ENCODE results near the gene CIZ1.

Gene CIZ1

DNA sequence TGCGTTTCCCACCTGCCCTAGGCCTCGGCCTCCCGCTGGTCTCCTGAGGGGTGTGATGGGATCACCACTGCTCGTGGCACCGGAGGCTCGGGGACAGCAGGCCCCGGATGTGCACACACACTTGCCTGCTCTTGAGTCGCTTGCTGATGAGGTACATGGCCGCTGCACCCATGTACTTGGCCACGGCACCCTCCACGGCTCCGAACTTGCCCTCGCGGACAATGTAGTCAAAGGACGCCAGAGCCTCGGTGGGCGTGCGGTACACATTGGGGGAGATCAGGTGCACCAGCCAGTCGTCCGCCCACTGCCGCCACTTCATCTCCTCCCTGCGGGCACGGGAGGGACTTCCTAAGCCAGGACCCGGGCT, 68.6 kb downstream of the CIZ1 start:
- TF ChIP-seq CTCF (IDR thresholded peaks at IDR 0.05; ENCODE audit: low read depth, low read length): no peak

DNA sequence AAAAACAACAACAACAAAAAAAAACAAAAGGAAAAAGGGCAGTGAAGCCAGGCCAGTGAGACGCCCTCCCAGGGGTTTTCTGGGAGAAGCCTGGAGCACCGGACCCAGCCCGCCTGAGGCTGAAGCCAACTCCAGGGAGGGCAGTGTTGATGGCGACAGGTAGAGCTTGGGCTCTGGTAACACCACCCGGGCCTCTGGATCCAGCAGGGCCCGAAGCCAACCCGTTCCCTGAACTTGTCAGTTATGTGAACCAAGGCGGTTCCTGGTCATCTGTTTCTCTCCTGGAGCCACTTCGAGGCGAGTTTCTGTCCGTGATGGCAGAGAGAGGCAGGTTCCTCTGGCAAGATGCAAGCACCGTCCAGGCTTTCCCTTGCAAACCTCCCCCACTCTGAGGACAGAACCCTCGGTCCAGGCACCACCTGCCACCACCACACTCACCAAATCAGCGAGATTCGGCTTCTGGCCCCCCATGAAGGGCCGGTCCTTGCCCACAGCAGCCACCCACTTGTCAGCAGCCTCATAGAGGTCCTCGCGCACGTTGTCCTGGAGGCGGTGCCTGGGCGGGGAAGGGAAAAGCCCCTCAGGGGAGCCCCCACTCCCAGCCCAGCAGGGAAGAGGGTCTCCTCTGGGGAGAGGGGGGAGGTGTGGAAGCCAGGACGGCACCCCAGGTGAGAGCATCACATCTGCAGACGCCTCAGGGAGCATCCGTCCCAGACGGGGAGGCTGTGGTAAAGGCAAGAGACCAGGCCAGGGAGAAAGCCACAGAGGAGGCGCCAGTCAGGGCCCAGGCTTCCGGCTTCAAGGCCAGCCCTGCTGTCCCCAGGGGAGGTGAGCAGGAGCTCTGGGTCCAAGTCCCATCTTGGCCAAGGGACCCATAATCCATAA, 69.2 kb downstream of the CIZ1 start:
- no peak for TF ChIP-seq CTCF (IDR thresholded peaks at IDR 0.05; ENCODE audit: low read depth, low read length)

More for the DNA sequence above, 68.6 kb downstream of the CIZ1 start:
- no peak overlapping the region for H3K4me3 ChIP-seq (ENCODE audit: low read depth, low read length)

DNA sequence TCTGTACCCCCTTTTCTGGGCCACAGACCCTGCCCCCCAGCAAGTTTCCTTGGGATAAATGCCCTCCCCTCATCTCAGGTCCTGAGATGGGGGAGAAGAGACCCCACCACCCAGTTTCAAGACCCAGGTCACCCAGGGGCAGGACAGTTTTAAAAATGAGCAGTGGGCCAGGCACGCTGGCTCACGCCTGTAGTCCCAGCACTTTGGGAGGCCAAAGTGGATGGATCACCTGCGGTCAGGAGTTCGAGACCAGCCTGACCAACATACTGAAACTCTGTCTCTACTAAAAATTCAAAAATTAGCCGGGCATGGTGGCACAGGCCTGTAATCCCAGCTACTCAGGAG, 69.9 kb downstream of the CIZ1 start:
- no peak for TF ChIP-seq CTCF (IDR thresholded peaks at IDR 0.05; ENCODE audit: low read depth, low read length)

More for the DNA sequence above, 69.2 kb downstream of the CIZ1 start:
- no peak overlapping the region for H3K4me3 ChIP-seq (ENCODE audit: low read depth, low read length)

DNA sequence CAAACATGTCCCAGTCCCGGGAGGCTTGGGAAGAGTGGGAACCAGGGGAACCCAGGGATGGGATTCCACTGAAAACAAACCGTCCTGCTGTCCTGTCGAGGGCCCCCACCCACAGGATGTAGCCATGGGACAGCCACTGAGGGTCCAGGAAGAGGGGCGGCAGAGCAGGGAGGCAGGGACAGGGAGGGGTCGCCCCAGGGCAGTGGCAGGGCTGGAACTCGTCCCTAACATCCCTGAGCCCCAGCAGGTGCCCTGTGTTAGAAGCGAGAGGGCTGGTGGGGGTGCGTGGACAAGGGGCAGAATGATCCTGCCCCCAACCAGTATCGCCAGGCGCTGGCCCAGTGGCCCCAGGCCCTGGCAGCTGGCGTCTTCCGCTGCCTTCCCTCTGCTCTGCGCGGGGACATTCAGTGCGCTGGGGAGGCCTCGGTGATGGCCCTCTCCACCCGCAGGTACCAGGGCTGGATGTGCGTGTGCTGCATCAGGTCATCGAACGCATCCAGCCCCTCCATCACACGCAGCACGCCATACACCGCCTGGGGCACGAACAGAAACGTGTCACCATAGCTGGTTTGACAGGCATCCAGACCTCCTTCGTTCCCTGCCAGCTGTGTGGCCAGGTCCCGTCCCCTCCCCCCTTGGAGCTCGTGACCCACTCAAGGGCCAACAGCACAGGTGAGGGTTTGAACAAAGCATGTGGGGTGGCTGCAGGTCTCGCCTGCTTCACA, 70.5 kb downstream of the CIZ1 start:
- TF ChIP-seq CTCF (IDR thresholded peaks at IDR 0.05; ENCODE audit: low read depth, low read length): no peak
- H3K4me3 ChIP-seq (ENCODE audit: low read depth, low read length): no peak overlapping the region

More for the DNA sequence above, 69.9 kb downstream of the CIZ1 start:
- no peak overlapping the region for H3K4me3 ChIP-seq (ENCODE audit: low read depth, low read length)

- no peak overlapping the region for H3K4me3 ChIP-seq (ENCODE audit: low read depth, low read length)
Observed at GRCh38 chr9:128120061-128120740, 71.2 kb downstream of the CIZ1 start.

GRCh38 chr9:128118971-128119665, 72.3 kb downstream of the CIZ1 start:
- H3K4me3 ChIP-seq (ENCODE audit: low read depth, low read length): no peak overlapping the region
- no peak for TF ChIP-seq CTCF (IDR thresholded peaks at IDR 0.05; ENCODE audit: low read depth, low read length)

More at GRCh38 chr9:128120061-128120740, 71.2 kb downstream of the CIZ1 start:
- TF ChIP-seq CTCF (IDR thresholded peaks at IDR 0.05; ENCODE audit: low read depth, low read length): no peak
